Measurements from ENCODE around the gene ZFPL1.

The ZFPL1 gene

GRCh38 chr11:65059959-65060824, 23.8 kb upstream of the ZFPL1 start:
- no peak for DNase-seq (ENCODE audit: low read depth, low spot score)

- DNase-seq (ENCODE audit: low read depth, low spot score) = peak; percentile 66
Measured at GRCh38 chr11:65060913-65061408, 23.1 kb upstream of the ZFPL1 start.

GRCh38 chr11:65063532-65063931, 20.5 kb upstream of the ZFPL1 start:
- DNase-seq (ENCODE audit: low read depth, low spot score) = no peak

- DNase-seq (ENCODE audit: low read depth, low spot score) = no peak
Measured at GRCh38 chr11:65064847-65065240, 19.2 kb upstream of the ZFPL1 start.

GRCh38 chr11:65065851-65066250, 18.2 kb upstream of the ZFPL1 start:
- DNase-seq (ENCODE audit: low read depth, low spot score) = no peak

- DNase-seq (ENCODE audit: low read depth, low spot score) = peak; percentile 30
Measured at GRCh38 chr11:65066315-65066714, 17.7 kb upstream of the ZFPL1 start.

GRCh38 chr11:65066805-65067291, 17.2 kb upstream of the ZFPL1 start:
- DNase-seq (ENCODE audit: low read depth, low spot score) = peak; percentile 45

GRCh38 chr11:65067446-65067845, 16.6 kb upstream of the ZFPL1 start:
- no peak for DNase-seq (ENCODE audit: low read depth, low spot score)

- DNase-seq (ENCODE audit: low read depth, low spot score) = no peak
Measured at GRCh38 chr11:65069217-65069616, 14.8 kb upstream of the ZFPL1 start.

GRCh38 chr11:65071907-65072630, 12.0 kb upstream of the ZFPL1 start:
- DNase-seq (ENCODE audit: low read depth, low spot score) = no peak

GRCh38 chr11:65072631-65072966, 11.4 kb upstream of the ZFPL1 start:
- no peak for DNase-seq (ENCODE audit: low read depth, low spot score)

- peak; percentile 22 for DNase-seq (ENCODE audit: low read depth, low spot score)
Measured at GRCh38 chr11:65077451-65077850, 6.6 kb upstream of the ZFPL1 start.

GRCh38 chr11:65078151-65078550, 5.9 kb upstream of the ZFPL1 start:
- DNase-seq (ENCODE audit: low read depth, low spot score) = peak; percentile 66

- DNase-seq (ENCODE audit: low read depth, low spot score) = no peak
Measured at GRCh38 chr11:65078786-65079342, 5.2 kb upstream of the ZFPL1 start.

- no peak for DNase-seq (ENCODE audit: low read depth, low spot score)
Measured at GRCh38 chr11:65083134-65083833, 738 bp upstream of the ZFPL1 start.

- DNase-seq (ENCODE audit: low read depth, low spot score) = no peak
Measured at GRCh38 chr11:65084598-65085375, 765 bp downstream of the ZFPL1 start.

GRCh38 chr11:65085446-65085845, 1.4 kb downstream of the ZFPL1 start:
- DNase-seq (ENCODE audit: low read depth, low spot score) = no peak

- no peak for DNase-seq (ENCODE audit: low read depth, low spot score)
Measured at GRCh38 chr11:65086809-65087208, 2.8 kb downstream of the ZFPL1 start.

GRCh38 chr11:65087216-65087615, 3.2 kb downstream of the ZFPL1 start:
- no peak for DNase-seq (ENCODE audit: low read depth, low spot score)

- no peak for DNase-seq (ENCODE audit: low read depth, low spot score)
Measured at GRCh38 chr11:65087827-65088226, 3.8 kb downstream of the ZFPL1 start.

- DNase-seq (ENCODE audit: low read depth, low spot score) = no peak
Measured at GRCh38 chr11:65089621-65090020, 5.6 kb downstream of the ZFPL1 start.
